ENCODE data around the gene ARMC7.
"Not testable (repeated sequence)": the region's sequence is repeated elsewhere in the genome, so short reads cannot be mapped to it uniquely, and the experiment has no call there.

Gene ARMC7

DNA sequence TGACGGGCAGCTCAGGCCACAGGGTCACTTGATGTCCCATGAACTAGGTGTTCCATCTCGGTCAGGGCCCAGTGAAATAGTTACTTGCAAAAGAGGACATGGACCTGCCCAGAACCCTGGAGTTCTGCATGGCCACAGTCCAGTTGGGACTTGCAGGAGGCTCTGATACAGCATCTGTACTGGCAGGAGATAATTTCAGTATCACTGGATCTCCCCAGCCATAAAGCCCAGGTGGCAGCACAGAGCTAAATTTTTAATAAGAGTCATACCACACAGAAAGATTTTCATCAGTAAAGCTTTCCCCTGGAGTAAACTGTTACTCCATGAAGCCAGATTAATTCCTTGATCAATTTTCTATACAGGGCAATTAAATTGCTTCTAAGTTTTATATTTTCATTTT is 40.0 kb upstream of the ARMC7 start:
- DNase-seq (ENCODE audit: low read depth): no peak
- no peak overlapping the region for H3K4me3 ChIP-seq (ENCODE audit: low read depth, low read length)
- in situ Hi-C loops (cut with HindIII; ENCODE audit: low sequenced_read_pairs): no loop called here
- TF ChIP-seq, protein P1, sequence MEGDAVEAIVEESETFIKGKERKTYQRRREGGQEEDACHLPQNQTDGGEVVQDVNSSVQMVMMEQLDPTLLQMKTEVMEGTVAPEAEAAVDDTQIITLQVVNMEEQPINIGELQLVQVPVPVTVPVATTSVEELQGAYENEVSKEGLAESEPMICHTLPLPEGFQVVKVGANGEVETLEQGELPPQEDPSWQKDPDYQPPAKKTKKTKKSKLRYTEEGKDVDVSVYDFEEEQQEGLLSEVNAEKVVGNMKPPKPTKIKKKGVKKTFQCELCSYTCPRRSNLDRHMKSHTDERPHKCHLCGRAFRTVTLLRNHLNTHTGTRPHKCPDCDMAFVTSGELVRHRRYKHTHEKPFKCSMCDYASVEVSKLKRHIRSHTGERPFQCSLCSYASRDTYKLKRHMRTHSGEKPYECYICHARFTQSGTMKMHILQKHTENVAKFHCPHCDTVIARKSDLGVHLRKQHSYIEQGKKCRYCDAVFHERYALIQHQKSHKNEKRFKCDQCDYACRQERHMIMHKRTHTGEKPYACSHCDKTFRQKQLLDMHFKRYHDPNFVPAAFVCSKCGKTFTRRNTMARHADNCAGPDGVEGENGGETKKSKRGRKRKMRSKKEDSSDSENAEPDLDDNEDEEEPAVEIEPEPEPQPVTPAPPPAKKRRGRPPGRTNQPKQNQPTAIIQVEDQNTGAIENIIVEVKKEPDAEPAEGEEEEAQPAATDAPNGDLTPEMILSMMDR (IDR thresholded peaks at IDR 0.05; ENCODE audit: low read depth, low read length, missing control alignments): peak; percentile 42

DNA sequence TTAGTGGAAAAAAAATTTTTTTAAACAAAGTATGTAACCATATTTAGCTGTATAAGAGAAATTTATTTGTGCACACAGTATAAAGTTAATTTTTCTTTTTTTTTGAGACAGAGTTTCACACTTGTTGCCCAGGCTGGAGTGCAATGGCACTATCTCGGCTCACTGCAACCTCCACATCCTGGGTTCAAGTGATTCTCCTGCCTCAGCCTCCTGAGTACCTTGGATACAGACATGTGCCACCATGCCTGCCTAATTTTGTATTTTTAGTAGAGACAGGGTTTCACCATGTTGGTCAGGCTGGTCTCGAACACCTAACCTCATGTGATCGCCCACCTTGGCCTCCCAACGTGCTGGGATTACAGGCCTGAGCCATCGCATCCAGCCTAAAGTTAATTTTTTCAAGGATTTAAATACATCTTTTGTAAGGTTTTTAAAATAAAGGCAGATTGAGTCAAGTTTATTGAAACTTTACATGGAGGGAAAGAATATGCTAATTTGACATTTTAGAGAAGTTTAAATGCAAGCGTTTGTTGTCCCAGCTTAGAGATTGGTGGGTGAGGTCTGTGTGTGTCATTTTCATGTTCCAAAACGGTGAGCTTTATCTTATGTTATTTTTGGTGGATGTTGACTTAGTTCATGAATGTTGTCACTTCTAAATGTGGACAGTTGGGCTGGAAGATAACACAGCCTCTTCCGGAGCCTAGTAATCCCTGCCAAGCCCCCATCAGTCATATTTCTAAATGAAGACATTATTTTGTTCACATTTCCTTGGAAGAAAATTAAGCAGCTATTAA is 38.1 kb upstream of the ARMC7 start:
- H3K4me3 ChIP-seq (ENCODE audit: low read depth, low read length); in situ Hi-C loops (cut with HindIII; ENCODE audit: low sequenced_read_pairs); DNase-seq (ENCODE audit: low read depth): not testable (repeated sequence)

DNA sequence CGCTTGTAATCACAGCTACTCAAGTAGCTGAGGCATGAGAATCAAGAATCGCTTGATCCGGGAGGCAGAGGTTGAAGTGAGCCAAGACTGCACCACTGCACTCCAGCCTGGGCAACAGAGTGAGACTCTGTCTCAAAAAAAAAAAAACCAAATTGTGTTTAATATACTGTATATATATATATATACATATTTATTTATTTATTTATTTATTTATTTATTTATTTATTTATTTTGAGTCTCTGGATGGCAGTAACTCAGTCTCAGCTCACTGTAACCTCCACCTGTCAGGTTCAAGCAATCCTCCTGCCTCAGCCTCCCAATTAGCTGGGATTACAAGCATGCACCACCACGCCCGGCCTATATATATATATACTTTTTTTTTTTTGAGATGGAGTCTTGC is 36.9 kb upstream of the ARMC7 start:
- in situ Hi-C loops (cut with HindIII; ENCODE audit: low sequenced_read_pairs); H3K4me3 ChIP-seq (ENCODE audit: low read depth, low read length); DNase-seq (ENCODE audit: low read depth): not testable (repeated sequence)

DNA sequence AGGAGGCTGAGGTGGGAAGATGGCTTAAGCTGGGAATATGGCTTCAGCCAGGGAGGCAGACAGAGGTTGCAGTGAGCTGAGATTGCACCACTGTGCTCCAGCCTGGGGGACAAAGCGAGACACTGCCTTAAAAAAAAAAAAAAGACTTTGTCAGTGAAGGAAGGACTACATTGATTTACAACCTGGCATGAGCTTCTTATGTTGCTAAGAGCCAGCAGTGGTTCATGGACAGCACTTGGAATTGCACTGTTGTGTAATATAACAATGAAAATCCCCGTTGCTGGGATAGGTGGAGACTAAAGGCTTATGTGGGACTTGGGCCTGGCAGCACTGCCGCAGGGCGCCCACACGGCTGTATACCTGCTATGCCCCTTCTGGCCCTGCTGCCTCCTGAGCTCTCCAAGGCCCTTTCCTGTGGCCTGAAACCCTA is 36.1 kb upstream of the ARMC7 start:
- DNase-seq (ENCODE audit: low read depth): no peak
- H3K4me3 ChIP-seq (ENCODE audit: low read depth, low read length): no peak overlapping the region
- in situ Hi-C loops (cut with HindIII; ENCODE audit: low sequenced_read_pairs): no loop called here
- TF ChIP-seq, protein P1 (IDR thresholded peaks at IDR 0.05; ENCODE audit: low read depth, low read length, missing control alignments): no peak

DNA sequence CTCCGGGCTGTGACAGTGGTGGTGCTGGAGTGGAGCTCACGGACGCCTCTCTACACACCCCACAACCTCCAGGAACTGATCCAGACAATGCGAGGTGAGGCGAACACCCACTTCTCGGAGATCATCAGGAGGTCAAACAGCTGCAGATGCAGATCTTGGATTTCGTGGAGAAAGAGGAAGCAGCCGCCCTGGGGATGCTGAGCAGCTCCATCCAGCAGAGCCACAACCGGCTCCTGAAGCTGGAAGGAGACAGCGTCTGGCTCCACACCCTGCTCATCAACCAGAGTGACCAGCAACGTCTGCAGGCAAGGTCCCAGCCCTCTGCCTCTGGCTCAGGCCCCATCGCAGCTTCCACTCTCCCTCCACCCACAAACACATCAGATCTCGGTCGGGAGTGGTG is 35.2 kb upstream of the ARMC7 start:
- TF ChIP-seq, protein P1 (IDR thresholded peaks at IDR 0.05; ENCODE audit: low read depth, low read length, missing control alignments): no peak
- no peak for DNase-seq (ENCODE audit: low read depth)
- no peak overlapping the region for H3K4me3 ChIP-seq (ENCODE audit: low read depth, low read length)
- in situ Hi-C loops (cut with HindIII; ENCODE audit: low sequenced_read_pairs): no loop called here

DNA sequence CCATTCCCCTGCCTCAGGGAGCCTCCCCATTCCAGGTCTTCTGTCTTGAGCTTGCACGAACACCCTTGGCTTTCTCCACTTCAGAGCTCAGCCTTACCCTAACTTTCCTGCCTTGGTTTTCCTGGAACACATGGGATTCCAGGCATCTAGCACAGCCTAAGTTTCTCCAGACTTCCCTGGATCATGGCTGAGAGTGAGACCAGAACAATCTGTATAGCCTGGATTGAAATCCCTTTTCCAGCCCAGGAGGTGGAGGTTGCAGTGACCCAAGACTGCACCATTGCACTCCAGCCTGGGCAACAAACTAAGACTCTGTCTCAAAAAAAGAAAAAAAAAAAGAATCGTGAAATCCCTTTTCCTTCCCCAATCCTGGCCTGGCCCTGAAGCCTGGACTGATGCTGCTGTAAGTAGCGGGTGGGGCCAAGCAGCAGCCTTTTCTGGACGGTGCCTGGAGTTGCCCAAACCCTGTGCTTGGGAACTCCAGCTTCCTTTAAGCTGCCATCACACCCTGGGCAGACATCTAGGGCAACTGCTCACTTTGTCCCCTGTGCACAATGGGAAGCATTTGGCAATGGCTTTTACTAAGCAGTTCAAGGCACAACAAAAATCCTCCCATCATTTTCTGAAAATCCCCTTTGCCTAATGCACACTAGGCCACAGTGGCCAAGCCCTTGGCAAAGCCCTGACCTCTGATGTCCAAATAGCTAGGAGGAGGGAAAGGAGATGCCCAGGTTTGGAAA is 34.0 kb upstream of the ARMC7 start:
- in situ Hi-C loops (cut with HindIII; ENCODE audit: low sequenced_read_pairs): no loop called here
- DNase-seq (ENCODE audit: low read depth): no peak

DNA sequence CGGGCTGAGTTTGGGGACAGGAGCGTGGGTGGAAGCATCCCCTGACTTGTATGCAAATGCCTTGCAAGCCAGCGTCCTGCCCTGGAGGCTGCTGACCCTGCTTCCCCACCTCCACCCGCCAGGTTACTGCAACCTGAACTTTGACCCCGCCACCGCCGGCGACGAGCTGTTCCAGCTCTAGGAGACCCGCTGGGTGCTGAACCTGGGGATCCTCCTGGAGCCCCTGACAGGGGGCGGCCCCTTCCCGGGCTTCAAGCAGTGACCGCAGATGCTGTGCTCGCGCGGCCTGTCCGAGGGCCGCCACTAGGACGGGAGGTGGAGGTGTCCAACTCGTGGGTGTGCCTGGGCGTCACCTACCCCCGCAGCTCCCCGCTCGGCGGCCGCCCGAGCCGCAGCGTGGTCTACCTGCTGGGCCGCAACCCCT is 32.7 kb upstream of the ARMC7 start:
- DNase-seq (ENCODE audit: low read depth): no peak
- TF ChIP-seq, protein P1 (IDR thresholded peaks at IDR 0.05; ENCODE audit: low read depth, low read length, missing control alignments): no peak
- in situ Hi-C loops (cut with HindIII; ENCODE audit: low sequenced_read_pairs): no loop called here
- no peak overlapping the region for H3K4me3 ChIP-seq (ENCODE audit: low read depth, low read length)

More for the DNA sequence above, 34.0 kb upstream of the ARMC7 start:
- no peak overlapping the region for H3K4me3 ChIP-seq (ENCODE audit: low read depth, low read length)
- TF ChIP-seq, protein P1 (IDR thresholded peaks at IDR 0.05; ENCODE audit: low read depth, low read length, missing control alignments): no peak

All from astrocyte of the cerebellum (primary cell).